Measurements from ENCODE around the gene CLDN24.

Gene CLDN24

DNA sequence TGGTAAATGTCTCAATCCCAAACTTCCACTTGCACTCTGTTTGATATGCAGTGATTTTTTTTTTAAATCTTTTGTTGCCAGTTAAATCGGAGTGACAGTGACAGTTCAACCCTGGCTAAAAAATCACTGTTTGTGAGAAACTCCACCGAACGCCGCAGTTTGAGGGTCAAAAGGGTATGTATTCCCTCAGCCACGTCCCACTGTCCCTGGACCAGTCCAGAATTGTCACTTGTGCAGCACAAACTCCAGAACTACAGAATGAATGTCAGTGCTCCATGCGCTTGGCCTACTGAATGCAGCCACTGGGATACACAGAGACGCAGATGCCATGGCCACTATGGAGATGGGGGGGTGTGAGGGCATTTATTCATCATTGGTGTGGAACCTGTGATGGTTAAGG, 36.3 kb downstream of the CLDN24 start:
- H3K36me3 ChIP-seq (ENCODE audit: control insufficient read depth in 2 of 2, insufficient read depth in 2 of 2, low read length in 2 of 2), result peaks cover 29 to 52% of the 10 kb centered on the region in 2 donors
- no peaks in the 10 kb centered on the region for H3K4me1 ChIP-seq (ENCODE audit: control insufficient read depth, insufficient read depth, low read length)

GRCh38 chr4:183284965-183285364, 37.3 kb downstream of the CLDN24 start:
- Histone ChIP-seq H3K36me3 (ENCODE audit: control insufficient read depth in 2 of 2, insufficient read depth in 2 of 2, low read length in 2 of 2) (peaks cover 29 to 56% of the 10 kb centered on the region in 2 donors), H3K9ac (ENCODE audit: low read length in 2 of 2) (no peak overlapping the region), H3K4me3 (ENCODE audit: low read length in 2 of 2) (no peak overlapping the region)

More for the DNA sequence above, 36.3 kb downstream of the CLDN24 start:
- no peak overlapping the region for H3K9ac ChIP-seq (ENCODE audit: low read length in 2 of 2)
- no peaks in the 10 kb centered on the region for H3K9me3 ChIP-seq (ENCODE audit: control insufficient read depth in 2 of 2, low read length in 2 of 2)
- no peak overlapping the region for H3K27ac ChIP-seq (ENCODE audit: low read length)
- no peak overlapping the region for H3K4me3 ChIP-seq (ENCODE audit: low read length in 2 of 2)
- no peaks in the 10 kb centered on the region for H3K27me3 ChIP-seq (ENCODE audit: control insufficient read depth in 1 of 2, insufficient read depth in 2 of 2, low read length in 2 of 2)

DNA sequence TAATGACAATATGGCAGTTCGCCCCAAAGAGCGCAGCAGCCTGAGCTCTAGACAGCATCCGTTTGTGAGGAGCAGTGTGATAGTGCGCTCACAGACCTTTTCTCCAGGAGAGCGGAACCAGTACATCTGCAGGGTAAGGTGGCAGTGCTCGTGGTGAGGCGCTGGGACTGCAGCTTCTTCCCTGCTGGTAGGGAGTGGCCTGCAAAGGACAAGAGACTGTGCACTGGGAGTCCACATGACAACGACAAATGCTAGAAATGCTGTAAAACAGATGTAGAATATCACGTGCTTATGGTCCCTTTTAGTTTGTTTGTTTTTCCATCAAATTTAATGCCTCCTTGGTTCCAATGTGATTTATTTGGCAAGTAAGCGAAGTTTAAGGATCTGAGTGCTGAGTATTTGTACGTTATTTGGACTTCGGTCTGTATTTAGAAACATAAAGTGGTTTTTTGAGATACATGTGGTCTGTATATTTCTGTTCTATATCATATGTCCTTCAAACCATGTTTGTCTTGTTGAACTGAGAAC, 37.9 kb downstream of the CLDN24 start:
- H3K27ac ChIP-seq (ENCODE audit: low read length), result no peak overlapping the region
- no peak overlapping the region for H3K4me3 ChIP-seq (ENCODE audit: low read length in 2 of 2)
- H3K36me3 ChIP-seq (ENCODE audit: control insufficient read depth in 2 of 2, insufficient read depth in 2 of 2, low read length in 2 of 2), result peaks cover 29 to 53% of the 10 kb centered on the region in 2 donors
- no peak overlapping the region for H3K9ac ChIP-seq (ENCODE audit: low read length in 2 of 2)
- H3K4me1 ChIP-seq (ENCODE audit: control insufficient read depth, insufficient read depth, low read length), result no peaks in the 10 kb centered on the region
- no peaks in the 10 kb centered on the region for H3K27me3 ChIP-seq (ENCODE audit: control insufficient read depth in 1 of 2, insufficient read depth in 2 of 2, low read length in 2 of 2)
- H3K9me3 ChIP-seq (ENCODE audit: control insufficient read depth in 2 of 2, low read length in 2 of 2), result no peaks in the 10 kb centered on the region

More at GRCh38 chr4:183284965-183285364, 37.3 kb downstream of the CLDN24 start:
- Histone ChIP-seq H3K27ac (ENCODE audit: low read length) (no peak overlapping the region), H3K4me1 (ENCODE audit: control insufficient read depth, insufficient read depth, low read length) (no peaks in the 10 kb centered on the region), H3K9me3 (ENCODE audit: control insufficient read depth in 2 of 2, low read length in 2 of 2) (no peaks in the 10 kb centered on the region), H3K27me3 (ENCODE audit: control insufficient read depth in 1 of 2, insufficient read depth in 2 of 2, low read length in 2 of 2) (no peaks in the 10 kb centered on the region)

- H3K4me1 ChIP-seq (ENCODE audit: control insufficient read depth, insufficient read depth, low read length), result no peaks in the 10 kb centered on the region
- H3K36me3 ChIP-seq (ENCODE audit: control insufficient read depth in 2 of 2, insufficient read depth in 2 of 2, low read length in 2 of 2), result peaks cover 10 to 22% of the 10 kb centered on the region in 2 donors
- H3K4me3 ChIP-seq (ENCODE audit: low read length in 2 of 2), result no peak overlapping the region
- H3K27me3 ChIP-seq (ENCODE audit: control insufficient read depth in 1 of 2, insufficient read depth in 2 of 2, low read length in 2 of 2), result no peaks in the 10 kb centered on the region
- H3K9me3 ChIP-seq (ENCODE audit: control insufficient read depth in 2 of 2, low read length in 2 of 2), result peaks cover 4 to 12% of the 10 kb centered on the region in 2 donors
- no peak overlapping the region for H3K9ac ChIP-seq (ENCODE audit: low read length in 2 of 2)
- no peak overlapping the region for H3K27ac ChIP-seq (ENCODE audit: low read length)
Measured at GRCh38 chr4:183276106-183276505, 46.1 kb downstream of the CLDN24 start.

- H3K36me3 ChIP-seq (ENCODE audit: control insufficient read depth in 2 of 2, insufficient read depth in 2 of 2, low read length in 2 of 2), result peaks cover 20 to 22% of the 10 kb centered on the region in 2 donors
- peaks cover 4 to 12% of the 10 kb centered on the region in 2 donors for H3K9me3 ChIP-seq (ENCODE audit: control insufficient read depth in 2 of 2, low read length in 2 of 2)
- no peak overlapping the region for H3K27ac ChIP-seq (ENCODE audit: low read length)
- no peak overlapping the region for H3K4me3 ChIP-seq (ENCODE audit: low read length in 2 of 2)
- H3K4me1 ChIP-seq (ENCODE audit: control insufficient read depth, insufficient read depth, low read length), result no peaks in the 10 kb centered on the region
- H3K9ac ChIP-seq (ENCODE audit: low read length in 2 of 2), result no peak overlapping the region
- no peaks in the 10 kb centered on the region for H3K27me3 ChIP-seq (ENCODE audit: control insufficient read depth in 1 of 2, insufficient read depth in 2 of 2, low read length in 2 of 2)
Measured at GRCh38 chr4:183272384-183272783, 49.8 kb downstream of the CLDN24 start.

All from stomach smooth muscle (tissue), 2 donors.